Suppressor macrophage treated with lipopolysaccharide for 1 hour (primary cell): ENCODE measurements around the gene SLC25A1.
"Not testable (repeated sequence)": the region's sequence is repeated elsewhere in the genome, so short reads cannot be mapped to it uniquely, and the experiment has no call there.

ENCODE experiments used
- DNase-seq, 3 donors: peaks; one replicate each; pipeline ENCODE4 v3.0.0-alpha.2; 2020 to 2022

The SLC25A1 gene

DNA sequence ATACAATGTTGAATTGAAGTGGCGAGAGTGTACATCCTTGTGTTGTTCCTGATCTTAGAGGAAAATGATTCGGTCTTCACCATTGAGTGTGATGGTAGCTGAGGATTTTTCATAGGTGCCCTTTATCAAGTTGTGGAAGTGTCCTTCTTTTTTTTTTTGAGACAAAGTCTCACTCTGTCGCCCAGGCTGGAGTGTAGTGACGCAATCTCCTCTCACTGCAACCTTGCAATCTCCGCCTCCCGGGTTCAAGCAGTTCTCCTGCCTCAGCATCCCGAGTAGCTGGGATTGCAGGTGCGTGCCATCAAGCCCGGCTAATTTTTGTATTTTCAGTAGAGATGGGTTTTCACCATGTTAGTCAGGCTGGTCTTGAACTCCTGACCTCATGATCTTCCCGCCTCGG, 19.9 kb downstream of the SLC25A1 start:
- DNase-seq, result not testable (repeated sequence)

DNA sequence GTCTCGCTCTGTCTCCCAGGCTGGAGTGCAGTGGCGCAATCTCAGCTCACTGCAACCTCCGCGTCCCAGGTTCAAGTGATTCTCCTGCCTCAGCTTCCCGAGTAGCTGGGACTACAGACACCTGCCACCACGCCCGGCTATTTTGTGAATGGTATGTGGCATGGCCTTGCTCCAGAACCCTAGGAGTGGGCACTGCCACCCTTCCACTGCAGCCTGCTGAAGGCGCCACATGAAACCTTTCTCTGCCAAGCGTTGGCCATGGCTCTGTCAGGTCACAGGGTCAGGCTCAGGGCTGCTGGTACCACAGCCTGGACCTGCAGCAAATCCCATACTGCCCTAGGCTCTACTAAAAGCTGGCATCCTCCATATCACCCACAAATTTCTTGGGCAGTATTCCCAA, 22.4 kb downstream of the SLC25A1 start:
- not testable (repeated sequence) for DNase-seq

DNA sequence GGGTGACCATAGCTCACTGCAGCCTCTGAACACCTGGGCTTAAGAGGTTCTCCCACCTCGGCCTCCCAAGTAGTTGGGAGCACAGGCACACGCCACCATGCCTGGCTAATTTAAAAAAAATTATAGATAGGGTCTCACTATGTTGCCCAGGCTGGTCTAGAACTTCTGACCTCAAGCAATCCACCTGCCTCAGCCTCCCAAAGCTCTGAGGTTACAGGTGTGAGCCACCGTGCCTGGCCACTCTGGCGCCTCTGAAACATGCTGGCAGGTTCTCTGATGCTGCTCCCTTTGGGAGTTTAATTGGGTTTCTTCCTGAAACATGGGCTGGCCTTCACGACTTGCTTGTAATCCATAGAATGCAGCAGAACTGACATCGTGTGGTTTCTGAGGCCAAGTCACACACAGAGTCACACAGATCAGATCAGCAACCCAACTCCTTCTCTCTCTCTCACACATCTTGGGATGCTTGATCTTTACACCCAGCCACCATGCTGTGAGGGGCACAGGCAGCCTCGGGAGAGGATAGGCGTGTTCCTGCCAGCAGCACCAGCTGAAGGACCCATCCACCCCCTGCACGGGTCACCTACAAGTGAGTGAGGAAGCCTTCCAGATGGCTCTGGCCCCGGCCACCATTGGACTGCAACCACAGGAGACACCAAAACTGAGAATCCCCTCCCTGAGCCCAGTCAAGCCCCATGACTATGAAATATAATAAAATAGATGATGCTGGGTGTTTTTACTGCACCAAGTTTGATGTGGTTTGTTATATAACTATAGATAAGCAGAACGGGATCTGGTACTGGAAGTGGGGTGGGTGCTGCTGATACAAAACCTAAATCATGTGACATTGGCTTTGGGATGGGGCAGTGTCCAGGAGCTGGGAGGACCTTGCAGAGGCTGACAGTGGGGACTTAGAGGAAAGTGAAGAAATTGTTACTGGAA, 25.3 kb downstream of the SLC25A1 start:
- no peak for DNase-seq

DNA sequence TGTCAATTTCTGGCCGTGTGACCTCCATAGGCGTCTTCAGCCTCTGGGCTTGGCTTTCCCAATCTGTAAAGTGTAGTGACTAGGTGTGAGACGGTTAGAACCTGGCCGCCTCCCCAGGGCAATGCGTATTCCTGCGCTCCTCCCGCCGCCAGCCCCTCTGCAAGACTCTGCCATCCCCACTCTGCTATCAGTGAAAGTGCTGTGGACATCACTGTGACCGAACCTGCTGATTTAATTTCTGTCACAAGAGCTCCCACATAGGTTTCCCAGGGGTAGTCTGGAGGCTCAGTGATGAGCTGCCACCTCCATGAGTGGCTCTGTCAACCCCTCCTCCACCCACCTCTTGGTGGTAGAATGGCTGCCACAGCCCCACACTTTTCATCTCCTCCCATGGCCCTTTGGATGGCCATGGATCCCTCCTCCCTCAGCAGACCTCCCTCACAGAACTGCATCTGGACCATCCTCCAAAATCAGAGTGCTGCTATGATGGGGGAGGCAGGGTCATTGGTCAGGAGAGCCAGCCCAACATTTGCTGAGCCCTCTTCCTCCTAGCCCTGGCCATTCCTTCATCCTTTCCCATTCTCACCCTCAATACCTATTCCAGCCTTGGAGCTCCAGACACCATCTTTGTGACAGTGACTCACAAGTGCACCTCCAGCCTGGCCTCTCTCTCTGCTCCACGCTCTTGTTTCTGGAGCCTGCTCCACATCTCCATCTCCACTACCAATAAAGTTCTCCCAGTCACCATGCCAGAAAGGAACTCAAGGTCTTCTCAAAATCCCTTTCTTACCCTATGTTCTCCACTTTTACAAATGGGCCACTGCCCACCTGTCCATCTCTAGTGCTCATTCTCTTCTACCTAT, 27.0 kb downstream of the SLC25A1 start:
- DNase-seq, result no peak

DNA sequence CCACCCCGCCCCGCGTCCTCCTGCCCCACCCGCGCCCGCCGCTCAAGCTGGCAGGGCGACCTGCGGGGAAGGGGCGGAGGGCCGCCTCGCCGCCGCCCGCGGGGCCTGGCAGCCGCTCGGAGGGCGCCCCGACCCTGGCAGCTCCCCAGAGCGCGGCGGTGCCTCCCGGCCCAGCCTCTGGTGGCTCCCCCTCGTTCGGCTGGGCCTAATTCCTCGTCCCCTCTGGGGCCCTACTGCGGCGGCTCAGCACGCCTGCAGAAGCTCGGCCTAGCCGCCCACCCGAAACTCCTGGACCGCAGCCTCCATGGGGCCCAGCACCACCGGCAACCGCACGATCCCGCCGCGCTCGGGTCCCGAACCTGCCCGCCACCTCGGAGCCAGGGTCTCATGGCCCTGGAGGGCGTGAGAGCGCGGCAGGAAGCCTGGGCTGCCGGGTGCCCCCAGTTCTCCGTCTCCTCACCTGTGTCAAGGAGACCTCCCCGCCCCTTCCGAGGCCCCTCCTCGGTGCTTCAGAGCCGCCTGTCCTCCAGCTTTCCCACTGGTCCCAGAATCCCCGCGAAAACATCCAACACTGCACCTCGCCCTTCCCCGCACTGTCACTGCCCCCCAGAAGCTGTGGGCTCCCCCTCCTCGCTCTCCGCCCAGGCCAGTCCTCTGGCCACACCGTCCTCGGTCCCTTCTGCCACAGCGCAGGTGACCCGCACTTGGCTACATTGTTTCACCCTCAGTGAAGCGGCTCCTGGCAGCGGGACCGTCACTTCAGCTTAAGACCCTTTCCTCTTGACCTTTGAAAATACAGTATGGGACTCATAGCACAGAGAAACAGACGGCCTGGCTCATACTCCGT, 27.8 kb downstream of the SLC25A1 start:
- no peak for DNase-seq

DNA sequence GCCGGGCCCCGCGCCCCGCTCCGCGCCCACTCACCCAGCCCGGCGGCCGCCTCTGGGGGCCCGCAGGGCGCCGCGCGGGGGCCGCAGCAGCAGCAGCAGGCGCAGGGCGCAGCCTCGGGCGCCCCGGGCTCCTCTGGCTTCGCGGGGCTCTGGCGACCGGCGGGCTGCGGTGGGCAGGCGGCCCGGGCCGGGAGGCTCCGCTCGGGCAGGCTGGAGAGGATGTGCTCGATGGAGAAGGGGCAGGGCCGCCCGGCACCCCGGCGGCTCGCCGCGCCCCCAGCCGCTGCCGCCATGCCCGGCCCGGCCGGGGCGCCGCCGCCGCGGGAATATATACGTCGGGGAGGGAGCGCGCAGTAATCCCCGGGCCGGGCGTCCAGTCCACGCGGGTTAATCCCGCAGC, 28.5 kb downstream of the SLC25A1 start, which contains the start of gene GSC2:
Gene GSC2 (minus strand): TSS at position 302 of the 400 bp plus-strand sequence. CDS start 9 bp downstream, at position 293.
- no peak for DNase-seq

DNA sequence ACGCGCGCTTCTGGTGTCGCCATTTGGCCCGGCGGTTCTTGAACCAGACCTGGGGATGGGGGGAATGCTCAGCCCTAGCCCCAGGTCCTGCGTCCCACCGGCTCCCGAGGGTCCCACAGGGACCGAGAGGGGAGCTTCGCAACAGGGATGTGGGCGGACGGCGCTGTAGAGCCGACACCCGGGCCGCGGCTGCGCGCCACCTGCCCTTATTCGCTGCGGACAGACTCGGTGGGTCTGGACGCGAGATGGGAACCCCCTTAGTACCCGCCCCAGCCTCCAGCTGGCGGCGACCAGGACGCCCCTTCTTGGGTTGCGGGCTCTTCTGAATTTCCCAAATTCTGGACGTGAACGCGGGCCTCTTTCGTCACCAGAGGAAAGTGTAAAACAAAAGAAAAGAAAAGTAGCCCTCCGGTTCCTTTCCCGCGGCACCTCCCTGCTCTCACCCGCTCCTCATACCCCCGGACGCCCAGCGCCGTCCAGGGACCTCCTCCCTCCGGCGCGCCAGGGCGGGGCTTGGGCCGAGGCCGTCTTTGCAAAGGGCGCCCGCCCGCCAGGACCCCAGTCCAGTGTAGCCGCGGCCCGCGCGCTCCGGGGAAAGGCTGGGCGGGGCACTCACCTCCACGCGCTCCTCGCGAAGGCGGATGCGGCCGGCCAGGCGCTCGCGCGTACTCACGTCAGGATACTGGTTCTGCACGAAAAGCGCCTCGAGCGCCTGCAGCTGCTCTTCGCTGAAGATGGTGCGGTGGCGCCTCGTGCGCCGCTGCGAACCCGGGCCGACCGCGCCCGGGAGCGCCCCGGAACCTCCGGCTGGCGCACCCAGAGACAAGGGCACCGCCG, 29.3 kb downstream of the SLC25A1 start:
- peak in 2 of 3 donors; percentile 8 to 13 for DNase-seq

DNA sequence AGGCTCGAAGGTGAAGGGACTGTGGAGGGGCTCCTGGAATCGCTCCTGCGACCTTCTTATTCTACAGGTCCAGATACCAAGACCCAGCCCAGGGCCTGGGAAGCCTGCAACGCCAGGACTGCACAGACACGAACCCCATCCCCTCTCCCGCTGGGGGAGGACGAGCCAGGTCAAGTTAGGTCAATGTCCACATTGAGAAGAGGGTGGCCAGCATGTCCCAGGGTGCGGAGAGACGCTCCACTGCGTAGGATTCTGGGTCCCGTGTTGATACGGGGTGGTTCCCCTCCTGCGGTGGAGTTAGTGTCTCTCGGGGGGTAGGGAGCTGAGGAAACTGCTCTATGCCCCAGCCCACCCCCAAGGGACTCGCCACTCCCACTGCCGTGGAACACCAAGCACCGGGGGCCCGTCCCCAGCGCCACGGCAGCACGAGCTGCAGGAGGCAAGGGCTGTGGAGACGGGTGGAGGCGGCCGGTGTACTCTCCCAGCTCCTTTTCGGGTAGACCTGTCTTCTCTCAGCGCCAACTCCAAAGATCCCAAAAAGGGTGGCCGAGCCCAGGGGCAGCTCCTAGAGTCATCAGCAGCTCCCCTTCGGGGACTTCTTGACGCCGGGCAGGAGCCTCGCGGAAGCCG, 30.0 kb downstream of the SLC25A1 start:
- no peak for DNase-seq

DNA sequence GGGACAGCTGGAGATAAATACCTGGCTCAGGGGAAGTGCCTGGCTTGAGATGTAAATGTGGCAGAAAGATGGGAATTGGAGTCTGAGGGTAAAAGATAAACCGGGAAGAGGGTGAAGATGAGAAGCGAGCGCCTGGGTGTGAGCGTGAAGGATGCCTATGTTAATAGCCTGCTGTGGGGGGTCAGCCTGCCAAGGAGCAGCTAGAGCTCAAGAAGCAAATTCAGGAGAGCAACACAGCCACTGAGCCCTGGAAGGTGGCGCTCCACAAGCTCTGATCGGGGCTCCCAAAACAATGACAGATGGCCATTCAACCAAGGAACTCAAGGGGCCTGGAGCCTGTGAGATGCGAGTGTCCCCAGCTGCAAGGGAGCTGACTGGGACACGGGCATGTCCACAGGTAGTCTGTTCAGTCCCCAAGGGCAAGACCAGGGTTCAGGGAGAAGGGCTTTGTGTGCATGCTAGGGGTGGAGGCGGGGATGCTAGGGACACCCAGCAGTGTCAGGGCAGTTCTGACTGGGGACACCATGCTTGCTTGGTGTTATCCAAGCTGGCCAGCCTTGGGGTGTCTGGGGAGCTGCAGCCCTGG, 31.2 kb downstream of the SLC25A1 start:
- DNase-seq, result no peak

DNA sequence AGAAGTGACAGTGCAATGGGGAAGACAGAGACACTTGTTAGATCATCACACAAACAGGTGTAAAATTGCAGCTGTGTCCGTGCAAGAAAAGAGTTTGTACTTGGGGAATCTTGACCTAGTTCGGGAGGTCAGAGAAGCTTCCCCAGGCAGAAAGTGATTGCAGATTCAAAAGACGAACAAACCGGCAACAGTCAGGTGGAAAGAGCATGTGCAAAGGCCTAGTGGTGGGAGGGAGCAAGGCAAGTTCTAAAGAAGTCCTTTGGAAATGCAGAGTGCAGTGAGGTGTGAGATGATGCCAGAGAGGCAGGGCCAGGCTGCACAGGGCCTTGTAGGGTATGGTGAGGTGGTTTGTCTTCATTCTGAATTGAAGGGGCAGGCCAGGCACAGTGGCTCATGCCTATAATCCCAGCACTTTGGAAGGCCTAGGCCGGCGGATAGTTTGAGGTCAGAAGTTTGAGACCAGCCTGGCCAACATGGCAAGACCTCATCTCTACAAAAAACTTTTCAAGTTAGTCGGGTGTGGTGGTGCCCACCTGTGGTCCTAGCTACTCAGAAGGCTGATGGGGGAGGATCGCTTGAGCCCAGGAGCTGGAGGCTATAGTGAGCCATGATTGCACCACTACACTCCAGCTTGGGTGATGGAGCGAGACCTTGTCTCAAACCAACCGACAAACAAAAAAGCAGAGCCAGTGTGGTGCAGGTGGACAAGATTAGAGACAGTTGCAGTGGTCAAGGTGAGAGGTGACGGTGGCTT, 32.1 kb downstream of the SLC25A1 start:
- DNase-seq, result no peak

DNA sequence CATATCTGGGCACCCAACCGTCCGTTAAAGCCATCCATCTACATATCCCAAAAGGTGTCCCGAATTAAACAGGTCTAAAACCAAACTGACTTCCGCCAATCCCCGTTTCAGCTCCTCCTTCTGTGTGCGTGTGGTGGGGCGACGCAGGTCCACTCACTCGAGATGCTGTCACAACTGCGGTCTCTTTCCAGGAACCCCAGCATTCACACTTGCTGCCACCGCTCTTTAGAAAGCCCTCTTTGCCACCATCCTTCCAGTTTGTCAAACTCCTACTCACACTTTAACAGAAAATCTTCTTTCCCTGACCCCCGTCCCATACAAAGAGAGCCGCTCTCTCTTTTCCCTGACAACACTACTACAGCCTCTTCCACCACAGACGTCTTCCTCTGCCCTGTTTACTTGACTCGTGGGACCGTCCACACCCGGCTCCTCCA, 34.6 kb downstream of the SLC25A1 start:
- peak; percentile 15 to 40 (median 30) for DNase-seq

DNA sequence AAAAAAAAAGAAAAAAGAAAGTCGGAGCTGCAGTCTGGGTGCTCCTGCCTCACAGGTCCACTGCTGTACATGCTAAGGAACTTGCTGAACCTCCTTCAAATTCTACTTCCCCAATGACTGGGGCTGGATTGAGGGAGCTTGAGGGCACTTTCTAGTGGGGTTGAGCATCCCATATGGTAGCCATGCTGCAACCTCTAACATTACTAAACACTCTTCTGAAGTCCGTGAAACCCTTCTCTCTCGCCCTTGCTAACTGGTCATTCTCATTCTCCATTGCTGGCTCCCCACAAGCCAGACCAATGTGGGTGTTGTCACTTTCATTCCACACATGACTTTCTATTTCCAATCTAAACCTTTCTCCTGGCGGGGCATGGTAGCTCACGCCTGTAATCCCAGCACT, 35.3 kb downstream of the SLC25A1 start:
- DNase-seq, result no peak

DNA sequence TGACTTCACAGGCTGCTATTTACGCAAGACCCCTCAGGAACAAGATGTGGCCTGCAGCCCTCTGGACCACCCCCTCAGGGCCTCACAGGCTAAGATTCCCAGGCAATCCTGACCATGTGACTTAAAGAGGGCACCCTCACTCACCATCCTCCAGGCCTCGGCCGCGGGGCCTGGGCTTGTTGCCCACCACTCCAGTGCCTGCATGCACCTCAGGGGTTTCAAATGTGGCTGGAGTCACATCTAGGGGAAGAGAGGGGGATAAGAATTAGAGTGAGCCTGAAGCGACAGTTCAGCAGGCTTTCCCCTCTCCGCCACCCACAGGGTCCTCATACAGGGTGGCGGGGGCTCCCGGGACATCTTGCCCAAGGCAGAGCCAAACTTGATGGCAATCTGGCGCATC, 36.1 kb downstream of the SLC25A1 start:
- DNase-seq, result no peak

DNA sequence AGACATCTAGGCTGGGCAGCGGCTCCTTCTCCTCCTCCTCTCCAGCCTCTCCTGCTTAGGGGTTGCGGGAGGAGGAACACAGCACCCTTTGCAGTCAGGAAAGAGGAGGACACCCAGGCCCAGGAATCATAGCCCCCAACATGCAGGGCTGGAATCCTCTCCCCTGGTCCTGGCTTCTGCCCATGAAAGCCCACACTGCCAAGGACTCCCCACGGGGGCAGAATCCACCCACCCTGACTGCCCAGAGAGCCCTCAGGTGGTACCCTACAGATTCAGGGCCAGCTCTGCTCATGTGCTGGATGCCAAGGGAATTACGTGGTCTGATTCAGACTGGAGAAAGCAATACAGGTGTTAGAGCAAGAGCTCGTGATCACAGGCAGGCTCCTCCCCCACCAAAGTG, 38.6 kb downstream of the SLC25A1 start:
- DNase-seq, result no peak

DNA sequence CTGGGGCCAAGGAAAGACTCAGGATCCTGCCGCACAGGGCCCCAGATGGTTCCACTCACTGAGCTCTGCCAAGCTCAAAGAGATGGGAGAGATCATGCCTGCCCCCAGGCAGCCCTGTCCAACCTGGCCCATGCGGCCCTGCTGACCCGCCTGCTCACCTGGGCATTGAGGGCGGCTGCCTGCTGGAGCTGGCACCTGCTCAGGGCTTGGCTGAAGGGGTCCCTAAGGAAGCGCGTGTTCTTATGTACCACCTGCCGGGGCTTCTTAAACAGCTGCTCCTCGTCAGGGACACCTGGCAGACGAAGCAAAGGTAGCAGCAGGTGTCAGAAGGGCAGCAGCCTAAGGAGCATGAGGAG, 39.6 kb downstream of the SLC25A1 start:
- no peak for DNase-seq

DNA sequence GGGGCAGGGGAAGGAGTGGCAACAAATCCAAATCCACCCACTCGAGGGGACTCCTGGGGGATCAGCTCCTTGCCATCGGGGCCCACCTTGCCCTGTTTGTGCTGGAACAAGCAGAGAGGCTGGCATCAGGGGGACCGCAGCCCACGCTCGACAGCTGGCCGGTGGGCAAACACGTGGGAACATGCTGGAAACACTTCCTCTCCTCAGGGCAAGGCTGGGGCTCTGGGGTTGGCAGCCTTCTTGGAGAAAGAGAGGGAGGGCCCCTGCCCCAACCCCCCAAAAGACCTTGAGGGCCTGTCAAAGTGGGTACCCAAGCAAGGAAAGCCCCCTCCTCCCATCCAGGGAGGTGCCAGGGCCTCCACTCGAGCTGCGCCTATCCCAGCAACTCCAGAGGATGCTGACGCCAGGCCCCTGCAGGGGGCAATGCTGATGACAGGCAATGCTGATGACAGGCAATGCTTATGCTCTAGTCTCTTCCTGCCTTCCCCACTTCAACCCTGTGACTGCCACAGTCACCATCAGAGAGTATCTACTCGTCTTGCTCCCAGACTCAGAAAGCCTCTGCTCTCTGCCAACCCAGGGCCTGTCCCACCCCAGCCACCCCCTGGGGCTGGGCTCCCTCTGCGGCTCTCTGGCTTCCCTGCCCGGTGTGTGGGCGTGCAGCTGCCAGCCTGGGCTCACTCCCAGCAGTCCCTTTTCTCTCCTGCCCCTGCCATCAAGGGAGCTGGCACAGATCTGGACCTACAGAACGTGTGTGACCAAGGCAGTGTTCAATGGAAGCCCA, 40.1 kb downstream of the SLC25A1 start:
- DNase-seq, result no peak

DNA sequence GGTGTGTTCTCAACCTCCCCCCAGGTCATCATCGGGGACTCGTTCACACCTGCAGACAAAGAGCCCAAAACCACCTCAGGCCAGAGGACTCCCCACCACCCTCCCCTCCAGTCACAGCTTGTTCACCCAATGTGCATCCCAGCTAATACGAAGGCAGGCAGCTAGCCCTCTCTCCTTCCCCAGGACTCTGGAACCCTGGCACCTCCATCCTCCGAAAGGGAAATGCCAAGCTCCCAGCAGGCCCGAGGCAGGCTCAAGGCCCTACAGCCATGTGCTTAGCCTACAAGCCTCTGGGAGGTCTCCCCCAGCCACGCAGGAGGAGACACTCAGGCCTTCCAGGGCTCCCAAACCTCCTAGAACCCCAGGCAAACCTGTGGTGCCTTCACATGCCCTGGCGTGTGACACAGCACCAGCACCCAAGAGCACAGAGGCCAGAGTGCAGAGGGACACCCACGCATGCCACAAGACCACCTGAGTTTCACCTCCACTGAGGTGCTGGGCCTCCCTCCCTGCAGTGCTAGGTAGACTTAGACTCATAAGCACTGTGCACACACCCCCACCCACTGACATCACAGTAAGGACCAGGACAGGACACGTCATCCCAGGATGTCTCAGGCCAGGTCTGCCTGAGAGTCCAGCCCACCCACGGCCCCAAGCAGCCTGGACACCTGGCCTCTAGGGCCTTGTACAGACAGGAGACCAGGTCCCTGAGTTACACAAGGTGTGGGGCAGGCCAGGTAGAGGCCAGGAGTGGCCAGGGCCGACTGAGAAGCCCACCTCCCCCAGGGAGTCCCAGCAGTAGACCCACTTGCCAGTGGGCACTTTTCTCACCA, 40.9 kb downstream of the SLC25A1 start:
- no peak for DNase-seq

DNA sequence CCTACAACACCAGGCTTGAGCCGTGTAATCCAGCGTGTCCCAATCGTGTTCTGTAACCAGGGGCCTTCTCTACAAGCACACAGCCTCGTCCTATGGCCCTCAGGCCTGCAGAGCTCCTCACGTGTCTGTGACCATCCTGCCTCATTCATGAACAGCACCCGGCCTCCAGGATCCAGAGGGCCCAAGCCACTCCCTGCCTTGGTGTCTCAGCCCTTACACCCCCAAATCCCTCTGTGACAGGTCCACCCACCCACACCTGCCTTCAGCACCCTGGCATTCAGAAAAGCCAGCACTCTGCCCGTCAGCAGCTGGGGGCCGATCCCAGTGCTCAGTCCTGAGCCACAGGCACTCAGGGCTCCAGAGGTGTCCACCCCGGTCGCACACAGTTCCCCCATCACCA, 41.6 kb downstream of the SLC25A1 start:
- no peak for DNase-seq
